Measurements from ENCODE around the gene MS4A6E.
"Not testable (repeated sequence)": the region's sequence is repeated elsewhere in the genome, so short reads cannot be mapped to it uniquely, and the experiment has no call there.

Gene MS4A6E

DNA sequence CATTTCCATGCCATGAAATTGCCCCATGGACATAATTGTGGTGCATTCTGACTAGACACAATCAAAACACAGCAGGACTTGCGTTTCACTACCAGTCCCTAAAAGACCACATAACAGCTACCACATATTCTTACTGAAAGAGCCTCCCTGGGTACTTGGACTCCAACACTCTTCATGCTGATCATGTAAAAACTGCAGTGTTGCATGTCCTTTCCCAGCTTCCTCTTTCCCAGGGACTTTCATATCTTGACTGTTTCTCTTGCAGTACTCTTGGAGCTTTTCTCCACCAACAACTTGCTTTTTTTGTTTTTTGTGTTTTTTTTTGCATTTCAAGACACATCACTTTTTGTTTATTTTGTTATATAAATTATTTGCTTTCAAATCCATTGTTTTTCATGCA lies 22.9 kb downstream of the MS4A6E start:
- no peaks in the 10 kb centered on the region for H3K4me1 Mint-ChIP-seq
- H3K4me3 Mint-ChIP-seq, result no peak overlapping the region
- H3K36me3 Mint-ChIP-seq (ENCODE audit: low read depth), result no peaks in the 10 kb centered on the region
- ATAC-seq (no peak), DNase-seq (no peak)
- H3K27ac Mint-ChIP-seq, result no peak overlapping the region
- peaks cover 4% of the 10 kb centered on the region for H3K9me3 Mint-ChIP-seq
- H3K27me3 Mint-ChIP-seq, result peaks cover 2% of the 10 kb centered on the region

DNA sequence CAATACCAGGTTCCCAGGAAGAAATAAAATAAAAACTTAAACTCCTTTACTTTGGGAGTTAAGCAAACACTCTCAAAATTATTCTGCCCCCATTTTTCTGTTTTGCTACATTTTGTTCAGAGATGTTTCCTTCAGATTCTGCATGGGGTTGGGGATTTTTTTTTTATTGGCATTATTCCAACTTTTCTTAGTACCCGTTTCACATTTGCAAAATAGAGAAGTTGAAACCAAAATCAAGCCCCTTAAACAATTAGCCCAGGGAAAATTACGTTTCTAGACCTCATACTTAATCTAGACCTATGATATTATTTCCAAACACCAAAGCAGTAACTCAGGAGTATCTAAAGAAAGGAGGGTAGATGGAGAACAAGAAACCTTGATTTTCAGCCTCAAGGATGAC lies 30.7 kb downstream of the MS4A6E start:
- Mint-ChIP-seq H3K36me3 (ENCODE audit: low read depth) (no peaks in the 10 kb centered on the region), H3K9me3 (peaks cover 4% of the 10 kb centered on the region), H3K4me3 (no peak overlapping the region), H3K4me1 (peaks cover 13% of the 10 kb centered on the region), H3K27ac (peak overlapping the region; percentile 9), H3K27me3 (peaks cover 5% of the 10 kb centered on the region)
- no peak for ATAC-seq
- no peak for DNase-seq

DNA sequence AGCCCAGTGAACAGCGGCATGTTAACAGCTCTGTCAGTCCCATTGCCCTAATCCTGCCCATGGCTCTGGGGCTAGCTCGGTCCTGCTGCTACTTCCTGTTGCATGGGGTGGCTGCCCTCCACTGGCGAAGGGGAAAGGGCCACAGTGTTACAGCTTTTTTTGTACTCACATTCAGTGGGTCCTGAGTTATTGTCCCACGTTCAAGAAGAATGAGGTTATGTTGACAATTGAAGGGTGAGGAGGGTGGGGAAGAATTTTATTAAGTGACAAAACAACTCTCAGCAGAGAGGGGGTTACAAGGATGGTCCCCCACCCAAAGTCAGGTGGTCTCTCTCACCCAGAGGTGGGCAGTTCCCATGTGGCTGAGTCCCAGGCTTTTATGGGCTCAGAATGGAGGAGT lies 33.6 kb downstream of the MS4A6E start:
- no peak overlapping the region for H3K27ac Mint-ChIP-seq
- H3K9me3 Mint-ChIP-seq, result no peaks in the 10 kb centered on the region
- H3K4me1 Mint-ChIP-seq, result peaks cover 24% of the 10 kb centered on the region
- DNase-seq (no peak), ATAC-seq (no peak)
- H3K4me3 Mint-ChIP-seq, result no peak overlapping the region
- peaks cover 18% of the 10 kb centered on the region for H3K27me3 Mint-ChIP-seq
- H3K36me3 Mint-ChIP-seq (ENCODE audit: low read depth), result no peaks in the 10 kb centered on the region

DNA sequence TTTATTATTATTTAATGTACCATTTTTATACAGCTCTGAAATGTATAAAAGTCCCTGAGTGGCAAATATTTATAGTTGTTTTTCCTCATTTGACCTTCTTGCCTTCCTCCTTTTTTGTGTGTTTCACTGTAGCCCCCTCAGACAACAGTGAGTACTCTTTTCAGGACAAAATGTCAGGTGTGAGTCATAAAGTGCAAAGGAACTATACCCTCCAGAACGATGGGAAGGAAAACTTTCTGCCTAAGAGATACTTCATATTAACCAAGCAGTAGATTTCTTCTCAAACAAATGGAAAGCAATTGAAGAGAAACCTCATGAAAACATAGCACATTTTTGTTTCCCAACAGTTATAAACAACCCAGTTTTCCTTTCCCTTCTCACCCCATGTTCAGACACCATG lies 35.2 kb downstream of the MS4A6E start:
- no peak overlapping the region for H3K27ac Mint-ChIP-seq
- H3K4me3 Mint-ChIP-seq, result no peak overlapping the region
- H3K27me3 Mint-ChIP-seq, result peaks cover 22% of the 10 kb centered on the region
- ATAC-seq (no peak), DNase-seq (no peak)
- peaks cover 28% of the 10 kb centered on the region for H3K4me1 Mint-ChIP-seq
- H3K9me3 Mint-ChIP-seq, result no peaks in the 10 kb centered on the region
- no peaks in the 10 kb centered on the region for H3K36me3 Mint-ChIP-seq (ENCODE audit: low read depth)

DNA sequence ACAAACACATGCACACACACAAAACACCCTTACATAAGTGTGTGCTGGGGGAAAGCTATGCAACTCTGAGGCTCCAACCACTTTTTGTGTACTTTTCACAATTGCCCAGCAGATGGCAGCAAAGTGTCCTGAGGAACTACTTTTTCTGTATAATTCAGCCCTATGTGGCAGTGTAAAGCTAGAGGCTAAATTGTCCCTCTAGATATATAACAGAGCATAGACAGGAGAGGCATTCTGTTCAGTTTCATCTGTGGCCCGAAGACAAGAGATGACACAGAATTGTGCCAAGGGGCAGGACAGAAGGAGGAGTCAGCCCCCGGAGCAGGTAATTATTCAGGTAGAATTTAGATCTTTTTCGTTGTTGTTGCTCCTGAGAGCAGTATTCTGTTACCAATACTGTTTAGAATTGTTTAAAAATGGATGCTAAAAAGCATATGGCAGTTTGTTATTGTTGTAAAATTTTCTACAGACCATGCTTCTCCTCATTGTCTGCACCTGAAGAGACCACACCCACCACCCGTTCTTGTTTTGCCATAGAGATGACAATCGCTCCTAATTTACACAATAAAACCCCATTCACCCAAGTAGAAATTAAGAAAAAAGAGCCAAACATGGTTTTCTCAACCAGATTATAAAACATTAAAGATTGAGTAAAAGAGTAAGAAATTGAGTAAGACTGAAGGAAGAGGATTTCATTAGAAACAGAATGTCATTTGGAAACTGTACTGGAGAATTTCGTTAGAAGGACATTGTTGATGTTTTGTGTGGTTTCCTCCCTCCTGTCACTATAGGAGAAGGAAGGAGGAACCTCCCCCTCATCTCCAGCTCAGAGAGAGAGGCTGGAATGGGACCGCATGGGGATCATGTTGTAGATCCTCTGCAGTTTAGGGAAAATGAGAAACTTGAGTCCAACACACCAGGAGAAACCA lies 36.8 kb downstream of the MS4A6E start:
- Mint-ChIP-seq H3K4me1 (peaks cover 22% of the 10 kb centered on the region), H3K9me3 (no peaks in the 10 kb centered on the region), H3K36me3 (ENCODE audit: low read depth) (no peaks in the 10 kb centered on the region), H3K27me3 (peaks cover 26% of the 10 kb centered on the region), H3K27ac (peak overlapping the region; percentile 0), H3K4me3 (peak overlapping the region; percentile 28)
- ATAC-seq (peak; percentile 64), DNase-seq (peak; percentile 59)

DNA sequence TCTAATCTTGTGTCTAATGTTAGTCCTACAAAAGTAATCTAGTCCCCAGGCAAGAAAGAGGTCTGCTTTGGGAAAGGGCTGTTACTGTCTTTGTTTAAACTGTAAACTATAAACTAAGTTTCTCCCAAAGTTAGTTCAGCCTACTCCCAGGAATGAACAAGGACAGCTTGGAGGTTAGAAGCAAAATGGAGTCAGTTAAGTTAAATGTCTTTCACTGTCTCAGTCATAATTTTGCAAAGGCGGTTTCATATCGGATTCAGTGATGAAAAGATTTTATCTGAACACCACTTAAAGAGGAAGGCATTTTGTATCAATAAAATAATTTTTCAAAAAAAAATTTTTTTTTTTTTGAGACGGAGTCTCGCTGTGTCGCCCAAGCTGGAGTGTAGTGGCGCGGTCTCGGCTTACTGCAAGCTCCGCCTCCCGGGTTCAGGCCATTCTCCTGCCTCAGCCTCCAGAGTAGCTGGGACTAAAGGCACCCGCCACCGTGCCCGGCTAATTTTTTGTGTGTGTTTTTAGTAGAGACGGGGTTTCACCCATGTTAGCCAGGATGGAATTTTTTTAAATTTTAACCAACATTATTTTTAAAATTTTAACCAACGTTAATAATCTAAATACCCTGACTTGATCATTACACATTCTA lies 39.3 kb downstream of the MS4A6E start:
- Mint-ChIP-seq H3K4me1 (peaks cover 22% of the 10 kb centered on the region), H3K27me3 (peaks cover 35% of the 10 kb centered on the region)
- not testable (repeated sequence) for H3K27ac Mint-ChIP-seq; H3K36me3 Mint-ChIP-seq (ENCODE audit: low read depth); H3K9me3 Mint-ChIP-seq; ATAC-seq; H3K4me3 Mint-ChIP-seq; DNase-seq

DNA sequence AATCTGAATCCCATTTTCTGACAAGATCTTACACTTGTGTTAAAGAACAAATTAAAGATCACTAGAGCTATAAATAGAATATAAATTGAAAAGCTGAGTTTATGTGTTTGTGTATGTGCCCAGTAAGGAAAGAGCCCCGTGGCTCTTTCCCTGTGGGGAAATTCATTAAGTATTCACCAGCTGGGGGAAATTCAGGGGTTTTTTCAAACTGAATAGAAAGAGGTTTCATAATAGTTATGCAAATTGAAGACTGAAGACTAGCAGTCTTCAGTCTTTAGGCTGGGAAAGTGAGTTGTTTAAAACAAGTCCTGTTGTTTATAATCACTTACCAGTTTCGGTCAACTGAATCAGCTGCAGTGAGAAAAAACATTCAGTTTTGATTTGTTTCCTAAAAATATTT lies 40.0 kb downstream of the MS4A6E start:
- peaks cover 22% of the 10 kb centered on the region for H3K4me1 Mint-ChIP-seq
- peaks cover 31% of the 10 kb centered on the region for H3K27me3 Mint-ChIP-seq

DNA sequence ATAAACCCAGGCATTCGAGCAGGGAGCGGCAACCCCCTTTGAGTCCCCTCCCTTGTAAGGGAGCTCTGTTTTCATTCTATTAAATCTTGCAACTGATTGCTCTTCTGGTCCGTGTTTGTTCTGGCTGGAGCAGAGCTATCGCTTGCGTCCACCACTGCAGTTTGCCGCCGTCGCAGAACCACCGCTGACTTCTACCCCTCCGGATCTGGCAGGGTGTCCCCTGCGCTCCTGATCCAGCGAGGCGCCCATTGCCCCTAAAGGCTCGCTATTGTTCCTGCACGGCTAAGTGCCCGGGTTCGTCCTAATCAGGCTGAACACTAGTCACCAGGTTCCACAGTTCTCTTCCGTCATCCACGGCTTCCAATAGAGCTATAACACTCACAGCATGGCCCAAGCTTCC lies 40.8 kb downstream of the MS4A6E start:
- no peak overlapping the region for H3K4me3 Mint-ChIP-seq
- peaks cover 18% of the 10 kb centered on the region for H3K4me1 Mint-ChIP-seq

More for the DNA sequence above, 40.0 kb downstream of the MS4A6E start:
- H3K27ac Mint-ChIP-seq, result no peak overlapping the region
- H3K36me3 Mint-ChIP-seq (ENCODE audit: low read depth), result no peaks in the 10 kb centered on the region
- DNase-seq (no peak), ATAC-seq (peak; percentile 50)
- H3K9me3 Mint-ChIP-seq, result no peaks in the 10 kb centered on the region
- H3K4me3 Mint-ChIP-seq, result no peak overlapping the region

DNA sequence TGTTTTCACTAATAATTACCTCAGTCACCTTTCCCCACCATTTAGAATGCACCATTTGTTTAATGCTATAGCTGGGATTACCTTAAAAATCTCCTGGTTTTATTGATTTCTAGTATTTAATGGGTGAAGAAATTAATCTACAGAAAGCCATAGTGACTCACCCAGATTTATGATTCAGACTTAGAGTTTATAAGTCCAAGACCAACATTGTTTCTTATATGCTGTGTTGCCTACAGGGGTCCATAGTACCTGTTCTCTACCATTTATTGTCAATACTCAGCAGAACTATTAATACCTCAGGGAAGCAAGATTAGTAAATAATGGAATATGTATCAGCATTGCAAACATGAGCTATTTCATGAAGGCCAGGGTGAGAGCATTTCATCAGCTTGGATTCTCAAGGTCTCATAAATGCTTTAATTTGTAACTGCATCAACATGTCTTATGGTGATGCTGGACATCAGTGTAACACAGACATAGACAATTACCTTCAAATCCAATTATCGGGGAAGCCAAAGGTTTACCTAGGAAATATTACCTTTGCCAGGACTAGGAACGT lies 43.3 kb downstream of the MS4A6E start:
- no peak overlapping the region for H3K27ac Mint-ChIP-seq
- H3K9me3 Mint-ChIP-seq, result no peaks in the 10 kb centered on the region
- no peak for ATAC-seq
- H3K4me3 Mint-ChIP-seq, result no peak overlapping the region
- peaks cover 7% of the 10 kb centered on the region for H3K4me1 Mint-ChIP-seq
- H3K36me3 Mint-ChIP-seq (ENCODE audit: low read depth), result no peaks in the 10 kb centered on the region
- no peak for DNase-seq
- H3K27me3 Mint-ChIP-seq, result peaks cover 21% of the 10 kb centered on the region

More for the DNA sequence above, 40.8 kb downstream of the MS4A6E start:
- H3K27me3 Mint-ChIP-seq, result peaks cover 33% of the 10 kb centered on the region
- no peaks in the 10 kb centered on the region for H3K36me3 Mint-ChIP-seq (ENCODE audit: low read depth)
- ATAC-seq (no peak), DNase-seq (no peak)
- H3K9me3 Mint-ChIP-seq, result no peaks in the 10 kb centered on the region
- peak overlapping the region; percentile 46 for H3K27ac Mint-ChIP-seq

DNA sequence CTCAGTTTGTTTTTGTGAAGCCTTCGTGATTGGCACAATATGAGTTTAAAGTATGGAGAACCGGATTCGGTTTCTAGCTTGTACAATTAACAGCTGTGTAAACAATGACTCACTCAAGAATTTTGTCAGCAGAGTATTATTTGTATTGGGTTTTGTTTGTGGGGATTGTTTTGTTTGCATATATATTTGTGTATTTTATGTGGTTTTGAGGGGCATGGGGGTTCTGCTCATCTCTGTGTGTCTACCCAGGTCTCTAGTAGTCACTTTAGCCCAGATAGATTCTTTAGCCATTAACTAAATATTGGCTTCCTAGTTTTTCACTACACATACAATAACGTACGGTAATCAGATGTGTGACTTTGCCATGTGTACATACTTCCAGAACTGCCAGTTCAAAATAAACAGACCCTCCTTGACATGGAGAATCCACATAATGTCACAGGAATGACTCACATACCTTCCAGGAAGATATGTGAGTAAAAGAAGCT lies 43.8 kb downstream of the MS4A6E start:
- Mint-ChIP-seq H3K4me1 (peaks cover 7% of the 10 kb centered on the region), H3K4me3 (no peak overlapping the region), H3K36me3 (ENCODE audit: low read depth) (no peaks in the 10 kb centered on the region), H3K9me3 (no peaks in the 10 kb centered on the region), H3K27ac (no peak overlapping the region), H3K27me3 (peaks cover 21% of the 10 kb centered on the region)
- ATAC-seq (no peak), DNase-seq (no peak)

DNA sequence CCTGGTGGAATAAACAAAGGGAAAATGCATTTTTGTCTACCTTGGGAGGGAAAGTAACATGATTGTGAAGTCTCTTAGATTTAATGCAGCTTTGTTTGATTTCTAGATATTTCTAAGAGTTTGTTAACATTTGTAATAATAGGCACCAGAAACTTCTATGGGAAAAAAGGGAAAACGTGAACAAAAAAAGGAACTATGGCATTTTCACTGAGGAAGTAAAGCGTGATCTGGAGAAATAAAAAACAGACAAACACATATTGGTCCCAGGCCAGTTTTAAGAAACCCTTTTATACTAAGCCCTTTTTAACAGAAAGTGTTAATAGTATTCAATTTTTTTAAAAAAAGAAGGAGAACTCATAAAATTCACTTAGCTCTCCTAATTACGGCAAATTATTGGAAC lies 44.3 kb downstream of the MS4A6E start:
- peaks cover 3% of the 10 kb centered on the region for H3K4me1 Mint-ChIP-seq
- no peak for ATAC-seq
- no peak overlapping the region for H3K27ac Mint-ChIP-seq
- no peaks in the 10 kb centered on the region for H3K36me3 Mint-ChIP-seq (ENCODE audit: low read depth)
- no peak overlapping the region for H3K4me3 Mint-ChIP-seq
- peaks cover 17% of the 10 kb centered on the region for H3K27me3 Mint-ChIP-seq
- H3K9me3 Mint-ChIP-seq, result no peaks in the 10 kb centered on the region
- DNase-seq, result no peak

DNA sequence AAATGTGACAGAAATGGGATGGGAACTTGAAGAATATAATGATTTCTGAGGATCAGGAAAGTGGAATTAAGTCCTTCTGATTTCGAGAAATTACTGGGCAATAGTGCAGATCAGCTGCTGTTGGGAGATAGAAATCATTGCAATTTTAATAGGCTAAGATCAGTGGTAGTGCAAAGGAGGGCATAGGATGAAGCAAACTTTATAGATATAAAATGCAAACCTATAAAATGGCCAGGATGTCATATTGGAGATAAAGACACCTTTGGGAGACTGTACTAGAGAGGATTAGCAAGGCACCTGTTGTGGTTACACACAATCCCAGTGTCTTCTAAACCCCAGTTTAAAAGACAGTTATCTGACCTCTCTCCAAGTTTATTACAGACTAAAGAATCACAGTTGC lies 44.8 kb downstream of the MS4A6E start:
- no peak overlapping the region for H3K27ac Mint-ChIP-seq
- peaks cover 17% of the 10 kb centered on the region for H3K27me3 Mint-ChIP-seq
- H3K4me3 Mint-ChIP-seq, result no peak overlapping the region
- no peaks in the 10 kb centered on the region for H3K36me3 Mint-ChIP-seq (ENCODE audit: low read depth)
- peaks cover 1% of the 10 kb centered on the region for H3K4me1 Mint-ChIP-seq
- ATAC-seq (no peak), DNase-seq (no peak)
- no peaks in the 10 kb centered on the region for H3K9me3 Mint-ChIP-seq

DNA sequence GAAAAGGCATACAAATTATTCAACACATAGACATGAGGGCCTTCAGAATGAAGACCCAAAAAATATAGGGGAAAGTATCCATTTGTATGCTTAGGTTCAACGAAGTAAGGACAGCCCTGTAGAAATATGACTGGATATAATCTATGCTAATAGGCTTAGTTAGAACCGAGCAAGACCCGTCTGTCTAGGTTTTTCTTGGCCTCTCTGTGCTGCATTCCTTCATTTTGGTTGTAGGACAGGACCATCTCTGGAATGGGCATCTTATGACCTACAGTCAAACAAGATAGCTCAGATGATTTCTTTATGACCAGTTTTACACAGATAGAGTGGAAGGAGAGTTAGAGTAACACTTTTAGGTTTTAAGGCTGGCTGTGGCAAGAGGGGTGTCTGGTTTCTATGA lies 45.7 kb downstream of the MS4A6E start:
- Mint-ChIP-seq H3K36me3 (ENCODE audit: low read depth) (no peaks in the 10 kb centered on the region), H3K9me3 (no peaks in the 10 kb centered on the region), H3K27me3 (peaks cover 19% of the 10 kb centered on the region), H3K4me1 (peaks cover 4% of the 10 kb centered on the region), H3K27ac (no peak overlapping the region), H3K4me3 (no peak overlapping the region)
- DNase-seq (no peak), ATAC-seq (no peak)

DNA sequence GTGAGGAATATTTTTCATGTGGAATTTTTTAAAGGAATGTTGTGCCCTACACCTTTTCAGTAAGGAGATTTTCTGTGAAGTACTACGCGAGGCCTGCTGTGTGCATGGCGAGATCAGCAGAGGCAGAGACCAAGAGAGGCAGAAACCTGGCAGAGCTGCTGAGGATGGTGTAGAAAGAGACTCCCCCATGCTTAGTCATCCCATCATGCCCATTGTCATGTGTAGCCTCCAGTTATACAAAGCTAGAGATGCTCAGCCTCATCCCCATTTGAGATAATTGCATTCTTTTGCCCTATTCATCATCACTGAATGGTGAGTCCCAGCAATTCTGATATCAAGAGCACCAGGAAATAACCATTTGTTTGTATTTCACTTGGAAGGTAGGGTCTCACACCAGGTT lies 48.3 kb downstream of the MS4A6E start:
- no peaks in the 10 kb centered on the region for H3K9me3 Mint-ChIP-seq
- no peaks in the 10 kb centered on the region for H3K36me3 Mint-ChIP-seq (ENCODE audit: low read depth)
- peaks cover 15% of the 10 kb centered on the region for H3K4me1 Mint-ChIP-seq
- peaks cover 21% of the 10 kb centered on the region for H3K27me3 Mint-ChIP-seq
- no peak overlapping the region for H3K27ac Mint-ChIP-seq
- ATAC-seq, result no peak
- no peak overlapping the region for H3K4me3 Mint-ChIP-seq
- no peak for DNase-seq

DNA sequence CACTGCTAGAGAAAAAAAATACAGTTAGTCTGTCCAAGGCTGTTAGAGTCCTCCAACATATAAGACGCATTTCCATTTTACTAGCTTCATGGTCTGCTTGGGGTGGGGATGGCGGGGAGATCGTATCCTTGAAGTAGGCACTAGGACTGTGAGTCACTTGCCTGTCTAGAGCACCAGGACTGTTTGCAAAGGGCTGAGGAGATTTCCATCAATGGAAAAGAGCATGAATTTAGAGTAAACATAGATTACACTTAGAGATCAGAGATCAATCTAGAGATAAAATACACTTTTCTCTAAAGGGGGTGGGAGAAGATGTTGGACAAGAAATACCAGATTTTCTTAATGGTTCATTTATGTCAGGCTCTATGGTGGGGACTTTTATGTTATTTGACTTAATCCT lies 49.5 kb downstream of the MS4A6E start:
- DNase-seq (no peak), ATAC-seq (no peak)
- H3K36me3 Mint-ChIP-seq (ENCODE audit: low read depth), result no peaks in the 10 kb centered on the region
- H3K9me3 Mint-ChIP-seq, result no peaks in the 10 kb centered on the region
- H3K27ac Mint-ChIP-seq, result no peak overlapping the region
- H3K4me3 Mint-ChIP-seq, result no peak overlapping the region
- peaks cover 15% of the 10 kb centered on the region for H3K4me1 Mint-ChIP-seq
- peaks cover 18% of the 10 kb centered on the region for H3K27me3 Mint-ChIP-seq
